Measurements from ENCODE around the gene THSD4. TPM values are rescaled to one million over a fixed set of nuclear protein-coding genes. Genes with fewer than 3 reads are reported as not detected.
A peak's percentile ranks its signal among the peaks of the same experiment; 100 is the strongest.

THSD4 gene
- total RNA-seq, 4 donors from 2014 or later: 39.4 to 232 (median 127) TPM

DNA sequence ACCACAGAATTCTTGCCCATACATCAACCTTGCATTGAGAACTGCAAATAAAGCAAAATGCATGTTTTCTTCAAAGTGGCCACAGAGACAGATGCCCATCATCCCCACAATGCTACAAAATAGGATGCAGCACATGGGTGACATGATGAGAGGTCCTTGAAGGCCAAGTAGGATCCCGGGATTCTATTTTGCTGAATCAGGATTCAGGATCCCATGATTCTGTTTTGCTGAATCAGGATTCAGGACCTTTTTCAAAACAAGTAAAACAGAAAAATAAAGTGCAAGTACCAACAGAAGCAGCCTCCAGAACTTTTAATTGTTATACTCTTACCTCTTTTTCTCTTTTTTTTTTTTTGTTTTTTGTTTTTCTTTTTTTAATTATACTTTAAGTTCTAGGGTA, 453.0 kb downstream of the THSD4 start:
- intact Hi-C loops (cut with DNase I): no loop called here
- Histone ChIP-seq H3K27ac (peak overlapping the region in 2 of 4 donors; percentile 59 to 70), H3K36me3 (no peaks in the 10 kb centered on the region), H3K27me3 (no peaks in the 10 kb centered on the region), H3K4me3 (no peak overlapping the region), H3K9me3 (no peaks in the 10 kb centered on the region), H3K4me1 (peaks cover 3 to 79% (median 21%) of the 10 kb centered on the region in 3 donors)
- no peak for TF ChIP-seq POLR2A (IDR thresholded peaks at IDR 0.05)
- TF ChIP-seq, protein P1, sequence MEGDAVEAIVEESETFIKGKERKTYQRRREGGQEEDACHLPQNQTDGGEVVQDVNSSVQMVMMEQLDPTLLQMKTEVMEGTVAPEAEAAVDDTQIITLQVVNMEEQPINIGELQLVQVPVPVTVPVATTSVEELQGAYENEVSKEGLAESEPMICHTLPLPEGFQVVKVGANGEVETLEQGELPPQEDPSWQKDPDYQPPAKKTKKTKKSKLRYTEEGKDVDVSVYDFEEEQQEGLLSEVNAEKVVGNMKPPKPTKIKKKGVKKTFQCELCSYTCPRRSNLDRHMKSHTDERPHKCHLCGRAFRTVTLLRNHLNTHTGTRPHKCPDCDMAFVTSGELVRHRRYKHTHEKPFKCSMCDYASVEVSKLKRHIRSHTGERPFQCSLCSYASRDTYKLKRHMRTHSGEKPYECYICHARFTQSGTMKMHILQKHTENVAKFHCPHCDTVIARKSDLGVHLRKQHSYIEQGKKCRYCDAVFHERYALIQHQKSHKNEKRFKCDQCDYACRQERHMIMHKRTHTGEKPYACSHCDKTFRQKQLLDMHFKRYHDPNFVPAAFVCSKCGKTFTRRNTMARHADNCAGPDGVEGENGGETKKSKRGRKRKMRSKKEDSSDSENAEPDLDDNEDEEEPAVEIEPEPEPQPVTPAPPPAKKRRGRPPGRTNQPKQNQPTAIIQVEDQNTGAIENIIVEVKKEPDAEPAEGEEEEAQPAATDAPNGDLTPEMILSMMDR (IDR thresholded peaks at IDR 0.05): no peak
- WGBS, 2 donors: 53% methylated on average over 1 of the region's 1 CpG
- no peak for DNase-seq

DNA sequence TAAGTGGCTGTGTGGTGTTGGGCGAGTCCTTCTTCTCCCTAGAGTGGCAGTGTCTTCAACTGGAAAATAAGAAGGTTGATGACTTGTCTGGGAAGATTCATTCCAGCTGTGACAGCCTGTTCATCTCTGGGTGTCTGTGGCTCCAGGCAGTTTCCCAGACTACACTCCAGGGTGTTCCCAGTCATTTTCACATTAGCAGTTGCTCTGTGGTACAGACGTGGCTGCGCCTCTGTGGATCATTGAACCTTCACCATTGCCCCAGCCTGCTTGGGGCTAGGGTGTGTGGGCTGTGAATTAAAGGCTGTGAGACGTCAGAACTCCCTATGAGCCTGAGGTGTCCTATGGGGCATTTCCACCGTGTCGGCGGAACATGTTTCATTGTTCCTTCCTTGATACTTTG, 455.5 kb downstream of the THSD4 start:
- no peaks in the 10 kb centered on the region for H3K36me3 ChIP-seq
- intact Hi-C loops (cut with DNase I): no loop called here
- TF ChIP-seq POLR2A (IDR thresholded peaks at IDR 0.05): no peak
- H3K27ac ChIP-seq: peak overlapping the region; percentile 28 to 81 (median 67)
- peaks cover under 1 to 81% (median 12%) of the 10 kb centered on the region in 3 donors for H3K4me1 ChIP-seq
- no peaks in the 10 kb centered on the region for H3K9me3 ChIP-seq
- H3K4me3 ChIP-seq: no peak overlapping the region
- no peak for DNase-seq
- no peaks in the 10 kb centered on the region for H3K27me3 ChIP-seq
- 42 to 61% methylated on average over 7 of the region's 7 CpGs for WGBS, 2 donors

DNA sequence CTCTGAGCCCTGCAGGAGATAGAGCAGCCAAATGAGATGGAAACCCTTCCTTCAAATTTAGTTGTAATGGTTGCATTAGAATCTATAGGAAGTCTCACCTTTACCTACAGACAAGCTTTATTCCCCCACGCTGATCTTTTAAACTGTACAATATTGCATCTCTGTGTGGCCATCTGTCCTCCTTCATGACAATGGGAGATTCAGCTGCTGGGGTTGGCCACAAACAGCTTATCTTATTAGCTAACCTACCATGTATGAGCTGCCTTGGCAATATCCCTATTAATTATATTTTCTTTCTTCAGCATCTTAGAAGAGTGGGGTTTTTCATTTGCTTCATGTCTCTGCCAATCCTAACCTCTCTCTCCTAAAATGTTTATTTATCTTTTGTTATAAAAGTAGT, 456.4 kb downstream of the THSD4 start:
- Histone ChIP-seq H3K4me1 (peaks cover 0 to 81% (median 12%) of the 10 kb centered on the region in 3 donors), H3K9me3 (no peaks in the 10 kb centered on the region), H3K4me3 (no peak overlapping the region), H3K27me3 (no peaks in the 10 kb centered on the region), H3K36me3 (no peaks in the 10 kb centered on the region), H3K27ac (peak overlapping the region; percentile 28 to 81 (median 67))
- DNase-seq: no peak
- no peak for TF ChIP-seq POLR2A (IDR thresholded peaks at IDR 0.05)
- TF ChIP-seq, protein P1 (IDR thresholded peaks at IDR 0.05): no peak
- intact Hi-C loops (cut with DNase I): no loop called here
- 33 to 76% methylated on average over 1 of the region's 1 CpG for WGBS, 2 donors

DNA sequence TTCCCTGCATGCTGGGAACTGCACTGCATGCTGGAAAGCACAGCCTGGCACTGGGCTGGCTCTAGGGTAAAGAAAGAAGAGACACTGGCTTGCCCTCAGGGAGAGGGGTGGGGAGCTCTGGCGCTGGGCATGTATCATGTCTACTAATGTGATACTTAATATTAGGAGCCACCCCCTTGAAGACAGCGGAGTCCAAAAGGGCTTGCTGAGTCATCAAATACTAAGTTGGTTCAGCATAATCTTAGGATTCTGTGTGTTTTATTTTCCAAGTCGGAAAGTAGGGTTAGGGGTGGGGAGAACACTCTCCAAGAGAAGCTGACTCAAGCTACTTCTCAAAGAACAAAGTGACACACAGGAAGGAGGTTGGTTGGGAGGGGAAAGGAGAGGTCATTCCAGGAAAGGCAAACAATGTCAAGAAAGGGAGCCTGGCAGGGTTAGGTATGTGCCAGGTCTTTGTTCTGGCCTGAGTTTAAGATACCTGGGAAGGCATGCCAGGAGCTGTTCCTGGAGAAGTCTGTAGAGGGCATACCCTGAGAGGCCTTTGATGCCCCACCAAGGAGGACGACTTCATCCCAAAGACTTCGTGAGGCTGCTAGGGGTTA, 457.3 kb downstream of the THSD4 start:
- no peaks in the 10 kb centered on the region for H3K27me3 ChIP-seq
- H3K4me1 ChIP-seq: peaks cover 0 to 80% (median 15%) of the 10 kb centered on the region in 3 donors
- DNase-seq: no peak
- H3K4me3 ChIP-seq: no peak overlapping the region
- peak overlapping the region; percentile 50 to 81 (median 71) for H3K27ac ChIP-seq
- WGBS, 2 donors: 40 to 52% methylated on average over 5 of the region's 5 CpGs
- no peaks in the 10 kb centered on the region for H3K36me3 ChIP-seq
- H3K9me3 ChIP-seq: no peaks in the 10 kb centered on the region
- intact Hi-C loops (cut with DNase I): no loop called here
- TF ChIP-seq, protein P1 (IDR thresholded peaks at IDR 0.05): peak in 5 of 6 experiments; percentile 12 to 70 (median 40)
- TF ChIP-seq POLR2A (IDR thresholded peaks at IDR 0.05): peak in 1 of 4 donors; percentile 19

DNA sequence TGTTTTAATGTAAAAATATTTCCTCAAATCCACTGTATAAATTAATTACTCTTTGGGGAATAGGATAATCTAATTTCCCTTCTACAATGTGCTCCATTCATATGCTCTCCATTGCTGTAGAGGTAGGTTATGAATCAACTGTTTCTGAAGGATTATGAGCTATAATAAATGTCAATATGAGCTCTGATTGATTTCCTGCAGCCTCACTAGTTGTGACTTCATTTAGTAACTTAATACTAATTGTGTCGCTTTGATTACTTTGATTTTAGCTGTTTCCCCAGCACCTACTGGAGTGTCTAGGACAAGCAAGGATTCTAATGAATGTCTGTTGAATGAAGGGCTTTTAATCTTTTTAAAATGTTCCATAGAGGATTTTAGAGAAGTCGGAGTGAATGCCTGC, 458.3 kb downstream of the THSD4 start:
- peak overlapping the region in 3 of 4 donors; percentile 67 to 81 (median 75) for H3K27ac ChIP-seq
- H3K9me3 ChIP-seq: no peaks in the 10 kb centered on the region
- TF ChIP-seq, protein P1 (IDR thresholded peaks at IDR 0.05): no peak
- no peak for TF ChIP-seq POLR2A (IDR thresholded peaks at IDR 0.05)
- intact Hi-C loops (cut with DNase I): no loop called here
- WGBS, 2 donors: 53 to 57% methylated on average over 2 of the region's 2 CpGs
- H3K4me3 ChIP-seq: no peak overlapping the region
- no peak for DNase-seq
- no peaks in the 10 kb centered on the region for H3K36me3 ChIP-seq
- peaks cover 0 to 73% (median 15%) of the 10 kb centered on the region in 3 donors for H3K4me1 ChIP-seq
- H3K27me3 ChIP-seq: no peaks in the 10 kb centered on the region
